T47D (cell line): ENCODE results near the gene MOB2.

Experiments
- DNase-seq, 2 experiments: peaks; one replicate each; pipeline versions ENCODE4 v3.0.0 to v3.0.0-alpha.2; 2011 to 2012; ENCODE audit warnings: low read depth in 1 of 2, low spot score in 1 of 2
- JUND ChIP-seq: IDR thresholded peaks from 2 replicates; pipeline ENCODE4 v1.6.1; 2012; ENCODE audit warnings: low read depth
- in situ Hi-C: cut with HindIII; loops from 2 replicates; pipeline ENCODE4 v1.10.0; 2016; ENCODE audit warnings: low sequenced_read_pairs, low pct_unique_long_range_greater_than_20kb

MOB2 gene

GRCh38 chr11:1499261-1499890, 12.8 kb upstream of the MOB2 start:
- no peak for DNase-seq
- TF ChIP-seq JUND = no peak
- in situ Hi-C loops = no loop called here

- TF ChIP-seq JUND = no peak
- in situ Hi-C loops = no loop called here
- no peak for DNase-seq
These were observed 11.7 kb upstream of the MOB2 start for GRCh38 chr11:1498262-1498661.

GRCh38 chr11:1497600-1497999, 11.0 kb upstream of the MOB2 start:
- in situ Hi-C loops = no loop called here
- DNase-seq = no peak
- TF ChIP-seq JUND = no peak

GRCh38 chr11:1496761-1497095, 10.1 kb upstream of the MOB2 start:
- in situ Hi-C loops = no loop called here
- no peak for TF ChIP-seq JUND

GRCh38 chr11:1496091-1496760, 9.6 kb upstream of the MOB2 start:
- no peak for TF ChIP-seq JUND
- in situ Hi-C loops = no loop called here

More at GRCh38 chr11:1496761-1497095, 10.1 kb upstream of the MOB2 start:
- DNase-seq = no peak

GRCh38 chr11:1494650-1495049, 8.1 kb upstream of the MOB2 start:
- in situ Hi-C loops = no loop called here
- no peak for TF ChIP-seq JUND
- peak in 1 of 2 experiments; percentile 33 for DNase-seq

More at GRCh38 chr11:1496091-1496760, 9.6 kb upstream of the MOB2 start:
- no peak for DNase-seq

GRCh38 chr11:1493650-1494244, 7.2 kb upstream of the MOB2 start:
- TF ChIP-seq JUND = no peak
- in situ Hi-C loops = no loop called here
- DNase-seq = no peak

GRCh38 chr11:1491379-1491778, 4.8 kb upstream of the MOB2 start:
- in situ Hi-C loops = no loop called here
- no peak for DNase-seq
- TF ChIP-seq JUND = no peak

GRCh38 chr11:1490651-1491050, 4.1 kb upstream of the MOB2 start:
- DNase-seq = no peak
- in situ Hi-C loops = no loop called here
- TF ChIP-seq JUND = no peak

GRCh38 chr11:1488575-1489180, 2.1 kb upstream of the MOB2 start:
- no peak for DNase-seq
- in situ Hi-C loops = no loop called here
- TF ChIP-seq JUND = no peak

- TF ChIP-seq JUND = no peak
- in situ Hi-C loops = no loop called here
- no peak for DNase-seq
These were observed 1.4 kb upstream of the MOB2 start for GRCh38 chr11:1487851-1488574.

- in situ Hi-C loops = no loop called here
- TF ChIP-seq JUND = no peak
- no peak for DNase-seq
These were observed 692 bp upstream of the MOB2 start for GRCh38 chr11:1487091-1487850.
